TTC549 (cell line): Measurements from ENCODE around the gene TEKT2.

Experiments
- FAIRE-seq: peaks from 2 replicates; lab custom pipeline; 2012; peaks lifted over from hg19 to GRCh38; lab: Jason Lieb, UNC

Gene TEKT2

GRCh38 chr1:36083635-36084496 lies at the start of gene TEKT2:
Gene TEKT2 (plus strand): TSS chr1:36084094. CDS start chr1:36084922, 828 bp downstream.
- no peak for FAIRE-seq

GRCh38 chr1:36034692-36035091 lies 49.2 kb upstream of the TEKT2 start:
- FAIRE-seq = no peak

GRCh38 chr1:36035154-36035553 lies 48.7 kb upstream of the TEKT2 start:
- no peak for FAIRE-seq

GRCh38 chr1:36040238-36040637 lies 43.7 kb upstream of the TEKT2 start:
- FAIRE-seq = no peak

GRCh38 chr1:36051821-36052220 lies 32.1 kb upstream of the TEKT2 start:
- no peak for FAIRE-seq

GRCh38 chr1:36053978-36054377 lies 29.9 kb upstream of the TEKT2 start:
- FAIRE-seq = no peak

GRCh38 chr1:36055706-36056105 lies 28.2 kb upstream of the TEKT2 start:
- FAIRE-seq = no peak

GRCh38 chr1:36062315-36062714 lies 21.6 kb upstream of the TEKT2 start:
- no peak for FAIRE-seq

GRCh38 chr1:36067871-36068270 lies 16.0 kb upstream of the TEKT2 start:
- no peak for FAIRE-seq

GRCh38 chr1:36068866-36069265 lies 15.0 kb upstream of the TEKT2 start:
- no peak for FAIRE-seq

GRCh38 chr1:36070349-36070748 lies 13.5 kb upstream of the TEKT2 start:
- FAIRE-seq = no peak

- FAIRE-seq = no peak
These were observed 6.8 kb upstream of the TEKT2 start for GRCh38 chr1:36076979-36077573.

- FAIRE-seq = no peak
These were observed 3.7 kb upstream of the TEKT2 start for GRCh38 chr1:36080236-36080635.

GRCh38 chr1:36080801-36081200 lies 3.1 kb upstream of the TEKT2 start:
- FAIRE-seq = no peak

GRCh38 chr1:36081926-36082485 lies 1.9 kb upstream of the TEKT2 start:
- FAIRE-seq = no peak

GRCh38 chr1:36083219-36083618 lies 675 bp upstream of the TEKT2 start:
- FAIRE-seq = no peak

GRCh38 chr1:36084497-36085115 lies 712 bp downstream of the TEKT2 start:
- no peak for FAIRE-seq

- FAIRE-seq = no peak
These were observed 1.2 kb downstream of the TEKT2 start for GRCh38 chr1:36085126-36085525.

- FAIRE-seq = no peak
These were observed 2.0 kb downstream of the TEKT2 start for GRCh38 chr1:36085686-36086526.

GRCh38 chr1:36086529-36087232 lies 2.8 kb downstream of the TEKT2 start:
- no peak for FAIRE-seq
